ENCODE measurements around the gene ZNF681. TPM values are rescaled to one million over a fixed set of nuclear protein-coding genes. Genes with fewer than 3 reads are reported as not detected.

Gene ZNF681
- total and polyA plus RNA-seq, 9 of the 15 experiments (the other 6 are each of a cell fraction or from before 2014, with no cell fraction given): 2.8 to 8.6 (median 4.1) TPM

- TF ChIP-seq CHAMP1 (IDR thresholded peaks at IDR 0.05) (0 out of 2 replicates have a peak, but pooled peaks have one; percentile 48), GTF2B (IDR thresholded peaks at IDR 0.05; ENCODE audit: extremely low read depth, insufficient read length) (peak; percentile 14), TEAD1 (CRISPR knock-in tag; IDR thresholded peaks at IDR 0.05) (peak in 1 of 2 experiments; percentile 32; a peak in 1 of 4 replicates), TCF7L2 (IDR thresholded peaks at IDR 0.05; ENCODE audit: low read depth, low read length) (no peak), FOXM1 (IDR thresholded peaks at IDR 0.05; ENCODE audit: low read depth) (0 out of 2 replicates have a peak, but pooled peaks have one; percentile 13), FOXM1 (CRISPR knock-in tag; IDR thresholded peaks at IDR 0.05; ENCODE audit: low read depth) (no peak), PRDM10 (IDR thresholded peaks at IDR 0.05; ENCODE audit: partially characterized antibody) (peak; percentile 95), ZNF384 (IDR thresholded peaks at IDR 0.05; ENCODE audit: low read depth, low read length) (peak; percentile 17; the same call in 1 of the 2 replicates), TCF15 (CRISPR knock-in tag; IDR thresholded peaks at IDR 0.05) (no peak)
- BruUV-seq (replicated peaks): no TSS peak
- Histone ChIP-seq H2AFZ (ENCODE audit: low read depth, low read length) (peak overlapping the region; percentile 94), H3K36me3 (ENCODE audit: control insufficient read depth, insufficient read depth, low read length) (peaks cover 13% of the 10 kb centered on the region; the same call in 2 of the 3 replicates), H3K79me2 (ENCODE audit: control insufficient read depth, insufficient read depth, low read length) (peaks cover 54% of the 10 kb centered on the region), H3K9me1 (ENCODE audit: control insufficient read depth, insufficient read depth, low read length) (no peaks in the 10 kb centered on the region), H4K20me1 (replicated peaks; ENCODE audit: control insufficient read depth, insufficient read depth, low read length) (no peaks in the 10 kb centered on the region), H3K27me3 (ENCODE audit: control insufficient read depth in 2 of 2, insufficient read depth in 2 of 2, low read length in 2 of 2) (no peaks in the 10 kb centered on the region), H3K4me2 (ENCODE audit: insufficient read depth, low read length) (peak overlapping the region; percentile 84), H3K9me3 (replicated peaks; ENCODE audit: control insufficient read depth, insufficient read depth, low read depth, low read length) (no peaks in the 10 kb centered on the region), H3K4me3 (peak overlapping the region; percentile 63), H3K4me1 (replicated peaks in 1 of 2; ENCODE audit: control insufficient read depth in 2 of 2, insufficient read depth in 2 of 2, low read length in 2 of 2) (peaks cover 0 to 12% of the 10 kb centered on the region in 2 experiments; a peak in 4 of 5 replicates), H3K27ac (ENCODE audit: extremely low read depth, low read depth, low read length) (peak overlapping the region; percentile 81; the same call in 2 of the 3 replicates), H3K9ac (ENCODE audit: insufficient read depth in 1 of 2, low read depth in 2 of 2, low read length in 2 of 2) (peak overlapping the region; percentile 76 to 98; a peak in 2 of 4 replicates)
- DNase-seq (ENCODE audit: extremely low read depth in 1 of 4, low spot score in 3 of 4) (no peak), FAIRE-seq (no peak), ATAC-seq (no peak)
- CTCF ChIA-PET (ENCODE audit: low intra/inter-chr PET ratio): no interaction called here
- WGBS (ENCODE audit: insufficient coverage, low coverage, missing lambda C conversion rate): 22% methylated on average over 6 of the region's 9 CpGs
- in situ Hi-C loops (cut with MboI) (no loop called here), intact Hi-C loops (cut with micrococcal nuclease) (loop anchor here (2.0 kb wide), 1 partner anchor 76 kb away; the partner anchor contains the start of gene ZNF675)
- POLR2A ChIA-PET: interaction anchor here (0.6 to 1.6 kb wide), 4 partner anchors 17 to 327 kb away, joined by 3 to 7 read pairs (median 4); partner anchors contain the start of gene ZNF675
Observed at GRCh38 chr19:23762548-23762883, 3.8 kb upstream of the ZNF681 start.
